DOHH2 (cell line): Measurements from ENCODE around the gene GPANK1.

ENCODE experiments used
- CTCF ChIP-seq: fragments of 200-600 bp; sonication (generic); IDR thresholded peaks from one replicate; pipeline ENCODE4 v1.5.1; 2014; ENCODE audit warnings: antibody characterized with exemption, mild to moderate bottlenecking, low read depth, low read length; ENCODE audit not compliant: poor library complexity, severe bottlenecking
- EZH2phosphoT487 ChIP-seq: fragments of 200-600 bp; sonication (generic); IDR thresholded peaks from 2 replicates; pipeline ENCODE4 v1.6.1; 2017; ENCODE audit warnings: borderline replicate concordance, mild to moderate bottlenecking, antibody characterized with exemption, low read length, moderate library complexity, mixed read lengths

- no peak for TF ChIP-seq CTCF
- TF ChIP-seq EZH2phosphoT487, result no peak
Measured at GRCh38 chr6:31614684-31615578, 49.9 kb downstream of the GPANK1 start, which contains the start of gene AIF1.
